ENCODE data around the gene ORMDL2.

ORMDL2 gene

DNA sequence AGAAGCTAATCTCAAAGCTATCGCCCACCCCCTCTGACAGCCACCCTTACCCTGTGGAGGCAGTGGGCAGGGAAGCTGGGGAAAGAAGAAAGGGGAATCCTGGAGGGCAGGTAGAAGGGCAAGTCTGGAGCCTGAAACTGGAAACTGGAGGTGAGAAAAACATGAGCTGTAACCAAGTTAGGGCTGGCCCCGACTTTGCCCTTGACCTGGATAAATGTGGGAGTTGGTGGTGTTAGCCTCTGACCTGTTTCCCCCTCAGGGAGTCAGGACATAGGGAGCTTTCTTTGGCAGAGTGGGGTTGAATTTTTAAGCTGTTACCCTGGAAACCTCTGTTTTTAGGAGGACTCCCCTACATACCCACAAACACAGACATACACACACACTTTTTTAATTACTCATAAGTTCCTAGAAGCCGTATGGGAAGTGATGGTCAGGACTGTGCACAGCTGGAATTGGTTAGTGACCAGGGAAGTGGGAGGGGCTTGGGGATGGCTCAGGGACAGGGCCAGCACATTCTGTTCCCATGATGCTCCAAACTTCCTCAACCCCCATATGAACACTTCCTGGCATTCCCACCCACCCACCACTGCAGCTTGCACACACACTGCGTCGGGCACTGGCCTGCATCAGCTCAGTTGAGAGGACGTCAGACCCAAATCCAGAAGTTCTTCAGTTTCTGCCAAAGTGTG, 29.9 kb downstream of the ORMDL2 start:
- TF ChIP-seq, protein P1, sequence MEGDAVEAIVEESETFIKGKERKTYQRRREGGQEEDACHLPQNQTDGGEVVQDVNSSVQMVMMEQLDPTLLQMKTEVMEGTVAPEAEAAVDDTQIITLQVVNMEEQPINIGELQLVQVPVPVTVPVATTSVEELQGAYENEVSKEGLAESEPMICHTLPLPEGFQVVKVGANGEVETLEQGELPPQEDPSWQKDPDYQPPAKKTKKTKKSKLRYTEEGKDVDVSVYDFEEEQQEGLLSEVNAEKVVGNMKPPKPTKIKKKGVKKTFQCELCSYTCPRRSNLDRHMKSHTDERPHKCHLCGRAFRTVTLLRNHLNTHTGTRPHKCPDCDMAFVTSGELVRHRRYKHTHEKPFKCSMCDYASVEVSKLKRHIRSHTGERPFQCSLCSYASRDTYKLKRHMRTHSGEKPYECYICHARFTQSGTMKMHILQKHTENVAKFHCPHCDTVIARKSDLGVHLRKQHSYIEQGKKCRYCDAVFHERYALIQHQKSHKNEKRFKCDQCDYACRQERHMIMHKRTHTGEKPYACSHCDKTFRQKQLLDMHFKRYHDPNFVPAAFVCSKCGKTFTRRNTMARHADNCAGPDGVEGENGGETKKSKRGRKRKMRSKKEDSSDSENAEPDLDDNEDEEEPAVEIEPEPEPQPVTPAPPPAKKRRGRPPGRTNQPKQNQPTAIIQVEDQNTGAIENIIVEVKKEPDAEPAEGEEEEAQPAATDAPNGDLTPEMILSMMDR (IDR thresholded peaks at IDR 0.05), result no peak

DNA sequence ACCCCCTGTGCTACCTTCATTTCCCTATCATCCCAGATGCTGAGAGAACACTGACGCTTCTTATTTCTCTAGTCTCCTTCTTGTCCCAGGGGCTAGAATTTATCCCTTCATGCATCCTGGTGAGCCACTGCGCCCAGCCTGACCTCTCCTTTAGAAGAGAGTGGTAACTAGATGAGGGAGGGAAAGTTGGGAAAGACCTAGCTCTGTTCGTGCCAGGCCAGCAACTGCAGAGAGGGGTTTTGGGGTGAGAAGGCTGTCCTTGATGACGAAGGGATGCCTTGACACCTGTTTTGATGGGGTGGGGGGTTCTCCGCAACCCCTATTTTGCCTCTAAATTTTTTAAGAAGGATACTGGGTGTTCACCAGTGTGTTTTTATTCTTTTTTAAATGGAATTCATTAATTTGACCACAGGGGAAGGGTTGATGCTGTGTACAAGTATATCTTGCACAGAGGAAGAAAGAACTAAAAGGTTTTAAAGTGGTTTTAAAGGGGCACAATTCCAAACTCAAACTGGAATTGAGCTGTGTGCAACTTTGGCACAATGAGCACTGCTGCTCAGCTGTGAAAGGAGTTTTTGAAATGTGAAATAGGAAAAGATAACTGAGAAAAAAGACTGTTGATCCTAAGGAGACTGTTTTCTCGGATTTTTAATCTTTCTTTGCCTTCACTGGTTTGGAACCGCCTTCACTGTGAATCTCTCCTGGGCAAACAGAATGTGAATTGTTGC, 31.9 kb downstream of the ORMDL2 start:
- TF ChIP-seq, protein P1 (IDR thresholded peaks at IDR 0.05), result no peak

DNA sequence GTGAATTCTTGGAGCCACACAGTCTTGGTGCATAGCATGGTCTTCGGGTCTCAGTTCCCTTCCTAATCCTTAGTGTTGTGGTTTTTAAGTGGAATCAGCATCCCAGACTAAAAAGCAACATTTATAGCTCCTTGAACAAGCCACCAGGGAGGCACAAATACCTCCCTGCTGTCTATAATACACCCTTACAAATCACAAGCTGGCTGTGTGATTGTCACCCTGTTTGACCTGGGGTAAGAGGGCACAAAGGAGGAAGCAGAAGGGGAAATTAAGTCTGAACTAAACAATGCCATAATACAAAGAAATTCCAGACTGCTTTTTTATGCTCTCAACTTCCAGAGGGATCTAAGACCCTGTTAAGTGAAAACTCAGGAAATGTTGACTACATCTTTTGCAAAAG, 32.6 kb downstream of the ORMDL2 start:
- TF ChIP-seq, protein P1 (IDR thresholded peaks at IDR 0.05), result no peak

DNA sequence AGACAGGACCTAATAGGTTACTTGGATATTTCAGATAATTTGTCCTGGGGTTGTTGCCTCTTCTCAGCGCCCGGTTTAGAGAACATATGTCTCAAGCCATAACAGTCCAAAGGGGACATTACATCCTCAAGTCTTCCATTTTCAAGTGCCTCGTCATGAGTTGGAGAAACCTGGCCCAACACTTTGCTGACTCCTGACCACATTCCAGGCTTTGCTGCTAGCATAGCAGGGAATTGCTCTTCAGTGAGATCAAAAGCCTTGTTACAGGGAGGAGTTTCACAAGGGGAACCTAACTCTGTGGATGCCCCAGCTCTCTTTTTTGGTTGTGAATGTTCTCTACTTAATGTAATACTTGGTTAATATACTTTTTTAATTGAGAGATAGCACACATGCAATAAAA, 33.1 kb downstream of the ORMDL2 start:
- TF ChIP-seq, protein P1 (IDR thresholded peaks at IDR 0.05), result no peak

DNA sequence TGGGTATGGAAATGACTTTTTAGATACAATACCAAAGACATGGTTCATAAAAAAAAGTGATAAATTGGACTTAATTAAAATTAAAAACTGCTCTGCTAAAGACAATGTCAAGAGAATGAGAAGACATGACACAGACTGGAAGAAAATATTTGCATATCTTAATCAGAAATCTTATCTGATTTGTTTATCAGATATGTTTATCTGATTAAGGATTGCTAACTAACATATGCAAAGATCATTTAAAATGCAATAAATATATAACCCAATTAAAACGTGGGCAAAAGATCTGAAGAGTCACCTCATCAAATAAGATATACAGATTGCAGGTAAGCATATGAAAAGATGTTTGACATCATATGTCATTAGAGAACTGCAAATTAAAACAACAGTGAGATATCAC, 34.9 kb downstream of the ORMDL2 start:
- TF ChIP-seq, protein P1 (IDR thresholded peaks at IDR 0.05), result no peak

DNA sequence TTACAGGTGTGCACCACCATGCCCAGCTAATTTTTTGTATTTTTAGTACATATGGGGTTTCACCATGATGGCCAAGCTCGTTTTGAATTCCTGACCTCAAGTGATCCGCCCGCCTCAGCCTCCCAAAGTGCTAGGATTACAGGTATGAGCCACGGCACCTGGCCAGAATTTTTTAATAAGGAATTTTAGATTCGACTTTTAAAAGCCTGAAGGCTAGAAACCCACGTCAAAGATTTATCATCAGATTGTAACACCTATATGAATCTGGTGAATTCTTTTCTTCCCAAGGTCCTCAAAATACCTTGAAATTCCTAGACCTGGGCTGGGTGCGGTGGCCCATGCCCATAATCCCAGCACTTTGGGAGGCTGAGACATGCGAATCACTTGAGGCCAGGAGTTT, 43.6 kb downstream of the ORMDL2 start:
- TF ChIP-seq, protein P1 (IDR thresholded peaks at IDR 0.05), result no peak

DNA sequence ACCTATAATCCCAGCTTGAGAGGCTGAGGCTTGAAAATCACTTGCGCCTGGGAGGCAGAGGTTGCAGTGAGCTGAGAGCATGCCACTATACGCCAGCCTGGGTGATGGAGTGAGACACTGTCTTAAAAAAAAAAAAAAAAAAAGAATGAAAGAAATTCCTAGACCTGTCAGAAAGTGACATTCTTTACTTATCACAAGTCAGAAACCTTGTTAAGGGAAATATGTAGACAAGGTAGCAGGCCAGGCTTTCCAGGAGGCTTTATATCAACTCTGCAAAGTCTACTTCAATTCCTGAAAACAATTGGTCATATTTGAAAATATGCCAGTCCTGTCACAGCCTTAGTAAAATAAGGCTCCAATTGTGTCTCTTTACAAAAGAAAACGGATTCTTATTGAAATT, 44.0 kb downstream of the ORMDL2 start:
- TF ChIP-seq, protein P1 (IDR thresholded peaks at IDR 0.05), result no peak

All from LNCAP (cell line).